ENCODE measurements around the gene P4HA1.

GRCh38 chr10:73017955-73018480 is 78.6 kb downstream of the P4HA1 start:
- TF ChIP-seq CTCF (IDR thresholded peaks at IDR 0.05): no peak
- TF ChIP-seq POLR2AphosphoS5 (IDR thresholded peaks at IDR 0.05): no peak
- TF ChIP-seq EP300 (IDR thresholded peaks at IDR 0.05): no peak
- TF ChIP-seq POLR2A (IDR thresholded peaks at IDR 0.05): no peak

Measured in stomach (tissue), 4 donors.